Measurements from ENCODE around the gene PTPRT. TPM values are rescaled to one million over a fixed set of nuclear protein-coding genes. Genes with fewer than 3 reads are reported as not detected.

PTPRT gene
- total and polyA plus RNA-seq, 9 donors = under 0.01 to 3.2 (median 0.22) TPM; not detected in 1

DNA sequence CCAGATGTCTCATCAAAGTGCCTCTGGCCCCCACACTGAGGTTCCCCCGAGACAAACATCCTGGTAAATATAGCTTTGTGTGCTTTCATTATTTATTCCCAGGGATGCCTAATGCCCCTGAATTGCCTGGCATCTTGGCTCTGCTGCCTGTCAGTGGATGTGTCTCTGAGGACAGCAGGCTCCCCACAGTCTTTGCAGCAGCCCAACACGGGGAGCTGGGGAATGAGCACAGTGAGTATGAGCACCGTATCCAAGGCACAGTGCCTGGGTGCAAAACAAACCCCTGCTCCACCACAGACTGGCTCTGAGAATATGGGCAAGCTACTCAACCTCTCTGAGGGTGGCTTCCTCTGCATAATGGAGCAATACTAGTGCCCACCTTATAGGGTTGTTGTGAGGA lies 165.9 kb downstream of the PTPRT start:
- DNase-seq = no peak
- H3K9me3 ChIP-seq = no peaks in the 10 kb centered on the region
- H3K4me3 ChIP-seq = no peak overlapping the region
- H3K4me1 ChIP-seq (ENCODE audit: insufficient read depth) = no peaks in the 10 kb centered on the region
- H3K27me3 ChIP-seq = no peaks in the 10 kb centered on the region
- no peak overlapping the region for H3K27ac ChIP-seq
- intact Hi-C loops (cut with DNase I) = no loop called here
- TF ChIP-seq, protein P1, sequence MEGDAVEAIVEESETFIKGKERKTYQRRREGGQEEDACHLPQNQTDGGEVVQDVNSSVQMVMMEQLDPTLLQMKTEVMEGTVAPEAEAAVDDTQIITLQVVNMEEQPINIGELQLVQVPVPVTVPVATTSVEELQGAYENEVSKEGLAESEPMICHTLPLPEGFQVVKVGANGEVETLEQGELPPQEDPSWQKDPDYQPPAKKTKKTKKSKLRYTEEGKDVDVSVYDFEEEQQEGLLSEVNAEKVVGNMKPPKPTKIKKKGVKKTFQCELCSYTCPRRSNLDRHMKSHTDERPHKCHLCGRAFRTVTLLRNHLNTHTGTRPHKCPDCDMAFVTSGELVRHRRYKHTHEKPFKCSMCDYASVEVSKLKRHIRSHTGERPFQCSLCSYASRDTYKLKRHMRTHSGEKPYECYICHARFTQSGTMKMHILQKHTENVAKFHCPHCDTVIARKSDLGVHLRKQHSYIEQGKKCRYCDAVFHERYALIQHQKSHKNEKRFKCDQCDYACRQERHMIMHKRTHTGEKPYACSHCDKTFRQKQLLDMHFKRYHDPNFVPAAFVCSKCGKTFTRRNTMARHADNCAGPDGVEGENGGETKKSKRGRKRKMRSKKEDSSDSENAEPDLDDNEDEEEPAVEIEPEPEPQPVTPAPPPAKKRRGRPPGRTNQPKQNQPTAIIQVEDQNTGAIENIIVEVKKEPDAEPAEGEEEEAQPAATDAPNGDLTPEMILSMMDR (IDR thresholded peaks at IDR 0.05) = no peak
- TF ChIP-seq EP300 (IDR thresholded peaks at IDR 0.05) (no peak), POLR2A (IDR thresholded peaks at IDR 0.05) (no peak)
- H3K36me3 ChIP-seq = no peaks in the 10 kb centered on the region
- 17 to 30% (median 18%) methylated on average over 2 to 3 of the region's 3 CpGs for WGBS, 3 donors

DNA sequence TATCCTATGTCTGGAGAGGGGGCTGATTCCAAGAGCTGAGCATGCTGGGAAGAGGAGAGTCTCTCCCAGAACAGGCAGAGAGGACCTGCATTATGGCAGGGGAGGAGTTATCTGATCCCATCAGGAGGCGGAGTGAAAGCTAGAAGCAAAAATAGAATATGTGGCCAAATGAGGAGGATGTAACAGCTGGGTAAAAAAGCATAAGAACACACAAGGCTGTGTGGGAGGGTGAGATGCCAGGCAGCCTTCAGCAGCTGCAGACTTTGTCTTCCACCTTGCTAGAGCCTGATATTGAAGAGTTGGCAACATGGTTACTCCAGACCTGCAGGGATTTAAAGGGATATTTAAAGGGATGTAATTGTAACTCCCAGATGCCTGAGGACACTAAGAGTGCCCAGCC lies 167.1 kb downstream of the PTPRT start:
- intact Hi-C loops (cut with DNase I) = no loop called here
- Histone ChIP-seq H3K4me3 (no peak overlapping the region), H3K36me3 (no peaks in the 10 kb centered on the region), H3K9me3 (no peaks in the 10 kb centered on the region), H3K27ac (no peak overlapping the region), H3K4me1 (ENCODE audit: insufficient read depth) (no peaks in the 10 kb centered on the region), H3K27me3 (no peaks in the 10 kb centered on the region)
- WGBS, 3 donors = 67 to 78% (median 75%) methylated on average over 1 of the region's 1 CpG
- TF ChIP-seq, protein P1 (IDR thresholded peaks at IDR 0.05) = no peak
- TF ChIP-seq POLR2A (IDR thresholded peaks at IDR 0.05) (no peak), EP300 (IDR thresholded peaks at IDR 0.05) (no peak)
- no peak for DNase-seq

DNA sequence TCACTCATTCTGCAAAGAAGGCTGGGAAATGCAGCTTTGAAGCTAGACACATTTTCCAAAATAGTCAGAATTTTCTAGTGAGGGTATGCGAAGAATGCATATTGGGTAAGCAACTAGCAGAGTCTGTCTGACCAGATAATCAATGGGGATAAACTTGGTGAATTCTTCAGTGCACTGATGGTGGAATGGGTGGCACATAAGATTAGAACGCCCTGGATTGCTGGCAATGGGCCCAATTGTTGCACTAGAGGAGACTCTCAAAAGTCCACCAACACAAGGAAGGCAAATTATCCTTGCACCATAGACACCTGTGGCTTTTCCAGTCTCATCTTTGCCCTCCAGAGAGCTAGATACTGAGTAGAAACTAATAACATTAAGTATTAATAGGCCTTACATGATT lies 167.6 kb downstream of the PTPRT start:
- DNase-seq = no peak
- WGBS, 3 donors = 71 to 75% (median 73%) methylated on average over 2 of the region's 2 CpGs
- Histone ChIP-seq H3K36me3 (no peaks in the 10 kb centered on the region), H3K9me3 (no peaks in the 10 kb centered on the region), H3K27me3 (no peaks in the 10 kb centered on the region), H3K4me3 (no peak overlapping the region), H3K27ac (no peak overlapping the region), H3K4me1 (ENCODE audit: insufficient read depth) (no peaks in the 10 kb centered on the region)
- no peak for TF ChIP-seq EP300 (IDR thresholded peaks at IDR 0.05)
- TF ChIP-seq, protein P1 (IDR thresholded peaks at IDR 0.05) = no peak
- TF ChIP-seq POLR2A (IDR thresholded peaks at IDR 0.05) = no peak
- intact Hi-C loops (cut with DNase I) = no loop called here

DNA sequence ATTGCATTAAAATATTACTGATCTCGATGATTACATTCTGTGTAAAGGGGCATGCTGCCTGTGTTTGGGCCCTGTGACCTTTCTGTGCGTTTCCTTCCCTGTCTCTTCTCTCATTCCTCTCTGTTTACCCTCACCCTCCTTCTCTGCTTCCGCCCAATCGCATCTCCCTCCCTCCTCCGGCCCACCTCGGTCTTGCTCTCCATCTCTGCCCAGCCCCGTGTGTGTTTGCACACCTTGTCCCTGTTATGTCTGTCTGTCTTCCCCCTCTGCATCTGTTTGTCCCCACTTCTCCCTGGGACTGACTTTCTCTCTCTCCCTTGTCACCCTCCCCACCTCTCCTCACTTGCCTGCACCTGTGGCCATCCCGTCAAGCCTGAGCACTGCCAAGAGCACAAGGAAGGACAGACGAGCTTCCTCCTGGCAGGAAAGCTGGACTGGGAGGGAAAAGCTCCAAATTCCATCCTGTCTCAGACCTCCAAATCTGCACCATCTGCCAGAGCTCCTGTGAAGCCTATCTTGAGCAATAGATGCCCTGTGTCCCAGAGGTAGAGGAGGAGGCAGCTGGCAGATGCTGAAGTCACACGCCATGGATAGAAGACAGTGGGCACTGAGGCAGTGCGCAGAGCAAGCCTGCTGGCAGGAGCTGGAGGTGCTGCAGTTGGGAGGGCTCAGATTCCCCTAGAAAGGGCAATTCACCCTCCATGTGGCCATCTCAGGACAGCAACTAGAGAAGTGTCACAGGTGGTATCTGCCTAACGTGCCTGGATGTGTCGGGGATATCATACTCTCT lies 172.3 kb downstream of the PTPRT start:
- Histone ChIP-seq H3K4me3 (no peak overlapping the region), H3K27ac (no peak overlapping the region), H3K27me3 (no peaks in the 10 kb centered on the region), H3K36me3 (no peaks in the 10 kb centered on the region), H3K9me3 (no peaks in the 10 kb centered on the region), H3K4me1 (ENCODE audit: insufficient read depth) (no peaks in the 10 kb centered on the region)
- no peak for DNase-seq
- intact Hi-C loops (cut with DNase I) = no loop called here
- WGBS, 3 donors = 37 to 42% (median 39%) methylated on average over 13 of the region's 13 CpGs
- TF ChIP-seq, protein P1 (IDR thresholded peaks at IDR 0.05) = no peak
- TF ChIP-seq POLR2A (IDR thresholded peaks at IDR 0.05) (no peak), EP300 (IDR thresholded peaks at IDR 0.05) (no peak)

All from ovary (tissue), 9 donors.